NCI-H146 (cell line): Measurements from ENCODE around the gene DEFB123.
"Not testable (repeated sequence)": the region's sequence is repeated elsewhere in the genome, so short reads cannot be mapped to it uniquely, and the experiment has no call there.

Experiments used
- DNase-seq: peaks from one replicate; lab custom pipeline; 2025; lab: John Stamatoyannopoulos, UW

Gene DEFB123, protein sequence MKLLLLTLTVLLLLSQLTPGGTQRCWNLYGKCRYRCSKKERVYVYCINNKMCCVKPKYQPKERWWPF

DNA sequence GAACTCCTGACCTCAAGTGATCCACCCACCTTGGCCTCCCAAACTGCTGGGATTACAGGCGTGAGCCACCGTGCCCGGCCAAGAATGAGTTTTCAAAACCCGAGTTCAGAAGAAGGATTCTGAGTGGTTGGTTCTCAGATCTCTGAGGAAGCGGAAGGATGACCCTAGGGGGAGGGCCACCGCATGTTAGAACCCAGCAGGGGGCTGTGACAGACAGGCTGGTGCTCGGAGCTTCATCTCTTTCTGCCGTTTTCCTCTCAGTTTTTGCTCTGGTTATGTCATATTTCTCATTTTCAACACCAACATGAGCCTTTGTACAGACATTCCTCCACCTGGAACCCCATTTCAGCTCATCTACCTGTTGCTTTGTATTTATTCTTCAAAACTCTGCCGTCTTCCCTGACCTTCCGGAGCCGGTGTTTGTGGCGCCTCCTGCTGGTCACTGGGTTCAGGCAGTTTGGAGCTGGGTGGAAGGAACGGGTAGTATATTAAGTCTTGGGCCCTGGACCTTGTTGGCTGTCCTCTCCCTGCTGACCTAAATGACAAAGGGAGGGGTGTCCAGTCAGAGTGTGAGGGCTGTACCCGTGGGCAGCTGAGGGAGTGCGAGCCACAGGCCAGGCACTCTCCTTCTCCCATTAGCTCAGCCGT lies at the start of gene DEFB123:
Gene DEFB123 (plus strand): TSS at position 621 of the 648 bp plus-strand sequence. CDS start 67 bp downstream, outside the sequence.
- DNase-seq = no peak

DNA sequence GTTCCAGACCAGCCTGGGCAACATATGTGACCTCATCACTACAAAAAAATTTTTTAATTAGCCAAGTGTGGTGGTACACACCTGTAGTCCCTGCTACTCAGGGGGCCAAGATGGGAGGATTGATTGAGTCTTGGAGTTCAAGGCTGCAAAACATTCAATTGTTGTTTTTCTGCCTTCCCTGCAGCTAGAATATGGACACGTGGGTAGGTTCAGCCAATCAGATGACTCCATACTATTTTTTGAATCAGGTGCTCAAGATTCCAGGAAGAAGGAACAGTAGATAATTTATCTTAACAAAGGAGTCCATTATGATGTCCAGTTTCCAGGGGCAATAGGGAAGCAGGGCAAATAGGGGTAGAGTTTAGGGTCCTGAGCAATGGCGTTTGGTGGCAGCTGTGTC lies 47.6 kb upstream of the DEFB123 start:
- no peak for DNase-seq

DNA sequence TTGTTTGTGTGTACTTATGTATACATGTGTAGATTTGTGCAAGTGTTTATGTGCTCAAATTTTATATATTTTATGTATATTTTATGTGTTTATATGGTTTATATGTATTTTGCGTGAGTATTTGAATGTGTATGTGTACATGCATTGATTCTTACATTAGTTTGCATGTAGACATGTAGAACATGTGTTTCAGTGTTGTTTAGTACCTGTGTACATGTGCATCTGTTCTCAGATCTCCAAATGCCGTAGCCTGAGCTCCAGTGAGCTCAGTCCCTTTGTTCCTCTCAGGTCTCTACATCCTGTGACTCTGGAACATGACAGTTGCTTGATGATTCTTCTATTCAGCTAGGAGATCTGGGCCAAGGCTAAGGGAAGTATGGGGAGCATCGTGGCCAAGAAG lies 45.5 kb upstream of the DEFB123 start:
- no peak for DNase-seq

DNA sequence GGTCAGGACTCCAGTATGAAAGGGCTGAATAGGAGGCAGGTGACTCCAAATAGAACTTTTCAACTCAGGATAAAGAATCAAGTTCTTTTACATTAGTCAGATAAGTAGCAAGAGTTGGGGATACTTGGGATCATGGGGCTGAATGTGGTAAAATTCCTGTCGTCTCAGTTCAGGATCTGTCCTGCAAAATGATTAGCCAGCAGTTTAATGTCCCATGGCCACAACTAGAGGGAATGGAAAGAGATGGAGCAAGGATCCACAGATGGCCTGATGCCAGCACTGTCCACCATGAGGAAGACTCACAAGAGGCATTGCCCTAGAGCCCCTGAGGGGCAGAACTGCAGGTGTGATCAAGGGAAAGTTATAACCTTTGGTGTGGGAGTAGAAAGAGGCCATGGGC lies 36.5 kb upstream of the DEFB123 start:
- DNase-seq = no peak

DNA sequence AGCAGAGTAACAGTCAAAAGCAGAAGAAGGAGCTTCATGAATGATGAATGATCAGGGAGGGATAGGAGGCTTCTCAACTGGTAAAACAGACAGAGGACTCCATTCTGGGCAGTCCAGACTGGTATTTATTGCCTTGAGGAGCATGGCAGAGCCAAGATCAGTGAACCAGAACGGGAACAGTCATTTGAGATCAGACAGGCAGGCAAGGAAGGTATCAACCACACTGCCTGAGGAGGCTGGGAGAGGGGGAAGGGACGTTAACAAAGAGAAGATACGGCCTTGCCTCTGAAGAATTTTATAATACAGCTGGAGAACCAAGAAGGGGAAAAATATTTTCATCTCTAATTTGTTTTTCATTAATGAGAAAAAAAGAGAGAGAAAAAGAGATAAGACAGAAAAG lies 34.3 kb upstream of the DEFB123 start, which contains the start of gene DEFB121:
Gene DEFB121 (minus strand): TSS at position 101 of the 400 bp plus-strand sequence. CDS start 63 bp downstream, at position 38.
- no peak for DNase-seq

DNA sequence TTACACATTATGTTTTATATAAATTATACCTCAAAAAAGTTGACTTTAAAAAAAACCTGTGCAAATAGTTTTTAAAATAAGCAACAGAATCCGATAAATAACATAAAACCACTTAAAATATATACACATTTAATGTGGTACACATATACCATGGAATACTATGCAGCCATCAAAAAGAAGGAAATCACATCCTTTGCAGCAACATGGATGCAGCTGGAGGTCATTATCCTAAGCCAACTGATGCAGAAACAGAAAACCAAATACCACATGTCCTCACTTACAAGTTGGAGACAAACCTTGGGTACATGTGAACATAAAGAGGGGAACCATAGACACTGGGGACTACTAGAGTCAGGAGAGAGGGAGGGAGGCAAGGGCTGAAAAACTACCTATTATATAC lies 30.4 kb upstream of the DEFB123 start:
- no peak for DNase-seq

DNA sequence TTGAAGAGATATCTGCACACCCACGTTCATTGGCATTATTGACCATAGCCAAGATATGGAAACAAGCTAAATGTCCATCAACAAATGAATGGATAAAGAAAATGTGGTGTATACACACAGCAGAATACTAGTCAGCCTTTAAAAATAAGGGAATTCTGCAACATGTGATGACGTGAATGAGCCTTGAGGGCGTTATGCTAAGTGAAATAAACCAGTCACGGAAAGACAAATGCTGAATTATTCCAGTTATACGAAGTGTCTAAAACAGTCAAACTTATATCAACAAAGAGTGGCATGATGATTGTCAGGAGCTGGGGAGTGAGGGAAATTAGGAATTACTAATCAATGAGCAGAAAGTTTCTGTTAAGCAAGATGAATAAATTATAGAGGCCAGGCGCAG lies 26.1 kb upstream of the DEFB123 start:
- DNase-seq = no peak

DNA sequence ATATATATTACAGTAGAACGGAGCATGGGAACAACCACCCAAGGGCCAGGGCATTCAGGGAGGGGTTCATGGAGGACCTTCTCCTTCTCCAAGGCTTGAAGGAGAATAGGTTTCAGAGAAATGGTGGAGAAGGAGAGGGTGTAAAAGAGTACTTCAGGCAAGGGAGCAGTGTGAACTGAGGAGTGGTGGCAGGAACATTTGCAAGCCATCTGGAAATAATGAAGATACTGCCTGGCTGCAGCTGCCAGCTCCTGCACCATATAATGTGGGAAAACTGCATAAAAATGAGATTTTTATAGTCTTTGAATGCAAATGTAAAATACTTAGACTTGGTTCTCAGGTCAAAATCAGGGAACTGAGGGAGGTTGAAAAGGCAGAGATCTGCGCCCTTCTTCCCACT lies 24.8 kb upstream of the DEFB123 start:
- DNase-seq = no peak

DNA sequence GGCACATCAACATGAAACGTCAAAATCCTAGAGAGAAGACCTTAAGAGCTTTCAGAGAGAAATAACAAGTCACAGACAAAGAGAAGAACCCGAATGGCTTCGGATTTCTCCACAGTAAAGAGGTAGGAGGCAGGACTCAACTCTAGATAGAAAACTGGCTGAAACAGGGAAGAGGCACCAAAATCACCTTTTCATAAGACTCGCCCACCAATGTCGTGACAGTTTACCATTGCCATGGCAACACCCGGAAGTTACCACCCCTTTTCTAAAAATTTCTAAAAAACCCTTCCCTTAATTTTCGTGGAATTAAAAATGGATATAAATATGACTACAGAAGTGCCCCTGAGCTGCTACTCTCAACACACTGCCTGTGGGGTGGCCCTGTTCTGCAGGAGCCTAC lies 22.1 kb upstream of the DEFB123 start:
- no peak for DNase-seq

DNA sequence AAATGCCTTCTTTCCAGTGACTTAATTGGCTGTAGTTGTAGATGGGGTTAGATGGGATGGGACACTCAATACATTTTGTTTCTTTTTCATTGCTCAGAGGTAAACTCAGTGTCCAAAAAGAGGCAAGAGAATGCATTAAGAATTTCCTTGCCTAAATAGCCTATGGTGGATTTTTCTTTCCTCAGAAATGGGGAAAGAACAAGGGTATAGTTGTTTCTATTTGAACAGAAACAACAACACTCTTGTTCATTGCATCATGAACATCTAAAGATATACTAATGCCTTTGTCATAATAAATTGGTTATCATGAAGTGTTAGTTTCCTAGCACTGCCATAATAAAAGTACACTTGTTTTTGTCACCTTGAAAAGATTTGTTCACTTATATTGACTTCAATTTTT lies 14.6 kb upstream of the DEFB123 start:
- no peak for DNase-seq

DNA sequence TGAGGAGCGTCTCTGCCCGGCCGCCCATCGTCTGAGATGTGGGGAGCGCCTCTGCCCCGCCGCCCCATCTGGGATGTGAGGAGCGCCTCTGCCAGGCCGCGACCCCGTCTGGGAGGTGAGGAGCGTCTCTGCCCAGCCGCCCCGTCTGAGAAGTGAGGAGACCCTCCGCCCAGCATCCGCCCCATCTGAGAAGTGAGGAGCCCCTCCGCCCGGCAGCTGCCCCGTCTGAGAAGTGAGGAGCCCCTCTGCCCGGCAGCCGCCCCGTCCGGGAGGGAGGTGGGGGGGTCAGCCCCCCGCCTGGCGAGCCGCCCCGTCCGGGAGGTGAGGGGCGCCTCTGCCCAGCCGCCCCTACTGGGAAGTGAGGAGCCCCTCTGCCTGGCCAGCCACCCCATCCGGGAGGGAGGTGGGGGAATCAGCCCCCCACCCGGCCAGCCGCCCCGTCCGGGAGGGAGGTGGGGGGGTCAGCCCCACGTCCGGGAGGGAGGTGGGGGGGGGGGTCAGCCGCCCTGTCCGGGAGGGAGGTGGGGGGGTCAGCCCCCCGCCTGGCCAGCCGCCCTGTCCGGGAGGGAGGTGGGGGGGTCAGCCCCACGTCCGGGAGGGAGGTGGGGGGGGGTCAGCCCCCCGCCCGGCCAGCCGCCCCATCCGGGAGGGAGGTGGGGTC lies 13.4 kb upstream of the DEFB123 start:
- DNase-seq = not testable (repeated sequence)

DNA sequence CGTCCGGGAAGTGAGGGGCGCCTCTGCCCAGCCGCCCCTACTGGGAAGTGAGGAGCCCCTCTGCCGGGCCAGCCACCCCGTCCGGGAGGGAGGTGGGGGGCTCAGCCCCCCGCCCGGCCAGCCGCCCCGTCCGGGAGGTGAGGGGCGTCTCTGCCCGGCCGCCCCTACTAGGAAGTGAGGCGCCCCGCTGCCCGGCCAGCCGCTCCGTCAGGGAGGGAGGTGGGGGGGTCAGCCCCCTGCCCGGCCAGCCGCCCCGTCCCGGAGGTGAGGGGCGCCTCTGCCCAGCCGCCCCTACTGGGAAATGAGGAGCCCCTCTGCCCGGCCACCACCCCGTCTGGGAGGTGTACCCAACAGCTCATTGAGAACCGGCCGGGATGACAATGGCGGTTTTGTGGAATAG lies 12.9 kb upstream of the DEFB123 start:
- DNase-seq = not testable (repeated sequence)

DNA sequence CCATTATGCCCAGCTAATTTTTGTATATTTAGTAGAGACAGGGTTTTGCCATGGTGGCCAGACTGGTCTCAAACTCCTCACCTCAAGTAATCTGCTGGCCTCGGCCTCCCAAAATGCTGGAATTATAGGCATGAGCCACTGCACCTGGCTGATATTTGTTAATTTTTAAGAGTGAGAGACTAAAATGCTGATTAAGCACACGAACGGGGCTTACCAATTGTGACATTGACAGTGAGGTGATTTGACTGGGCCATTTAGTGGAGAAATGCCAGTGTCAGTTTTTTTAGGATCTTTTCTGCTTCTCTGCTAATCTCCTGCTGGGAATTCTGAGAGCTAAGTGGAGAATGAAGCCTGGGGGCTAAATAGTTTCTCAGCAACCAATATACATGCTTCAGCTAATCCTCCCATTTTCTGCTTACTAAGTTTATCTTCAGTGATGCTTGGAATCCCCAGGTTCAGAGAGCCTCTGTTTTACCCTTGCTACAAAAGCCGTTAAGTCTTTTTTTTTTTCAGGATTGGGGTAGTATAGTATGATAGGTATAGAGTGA lies 9.8 kb upstream of the DEFB123 start:
- no peak for DNase-seq

DNA sequence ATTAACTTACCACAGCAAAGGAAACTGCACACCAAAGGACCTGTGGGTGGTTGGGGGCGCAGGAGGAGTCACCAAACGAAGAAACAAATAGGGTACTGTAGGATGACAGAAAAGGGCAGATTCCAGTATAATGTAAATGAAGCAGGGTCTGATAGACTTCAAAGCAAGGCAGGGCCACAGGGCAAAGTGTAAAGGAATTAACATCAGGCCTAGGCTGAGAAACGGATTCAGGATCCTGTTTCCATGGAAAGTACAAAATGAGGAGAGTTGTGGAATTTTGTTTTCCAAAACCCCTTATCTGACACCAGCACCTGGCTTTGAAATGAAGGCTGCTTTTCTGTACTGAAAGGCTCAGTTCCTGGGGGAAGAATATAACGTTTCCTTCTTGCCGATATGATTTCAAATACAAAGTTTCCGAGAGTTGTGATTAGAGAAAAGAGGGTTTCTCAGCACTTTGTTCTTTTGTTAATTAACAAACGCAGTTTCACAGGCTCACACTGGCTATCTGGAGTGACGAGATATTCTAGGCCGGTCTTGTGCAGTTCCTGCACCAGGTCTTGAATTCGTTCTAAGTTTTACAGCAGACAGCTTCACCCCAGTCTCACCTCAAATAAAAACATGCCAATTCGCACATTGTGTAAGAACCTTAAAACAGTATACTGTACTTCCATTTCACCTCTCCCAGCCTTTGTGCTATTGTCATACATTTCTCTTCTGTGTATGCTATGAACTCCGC lies 5.8 kb downstream of the DEFB123 start:
- DNase-seq = no peak

DNA sequence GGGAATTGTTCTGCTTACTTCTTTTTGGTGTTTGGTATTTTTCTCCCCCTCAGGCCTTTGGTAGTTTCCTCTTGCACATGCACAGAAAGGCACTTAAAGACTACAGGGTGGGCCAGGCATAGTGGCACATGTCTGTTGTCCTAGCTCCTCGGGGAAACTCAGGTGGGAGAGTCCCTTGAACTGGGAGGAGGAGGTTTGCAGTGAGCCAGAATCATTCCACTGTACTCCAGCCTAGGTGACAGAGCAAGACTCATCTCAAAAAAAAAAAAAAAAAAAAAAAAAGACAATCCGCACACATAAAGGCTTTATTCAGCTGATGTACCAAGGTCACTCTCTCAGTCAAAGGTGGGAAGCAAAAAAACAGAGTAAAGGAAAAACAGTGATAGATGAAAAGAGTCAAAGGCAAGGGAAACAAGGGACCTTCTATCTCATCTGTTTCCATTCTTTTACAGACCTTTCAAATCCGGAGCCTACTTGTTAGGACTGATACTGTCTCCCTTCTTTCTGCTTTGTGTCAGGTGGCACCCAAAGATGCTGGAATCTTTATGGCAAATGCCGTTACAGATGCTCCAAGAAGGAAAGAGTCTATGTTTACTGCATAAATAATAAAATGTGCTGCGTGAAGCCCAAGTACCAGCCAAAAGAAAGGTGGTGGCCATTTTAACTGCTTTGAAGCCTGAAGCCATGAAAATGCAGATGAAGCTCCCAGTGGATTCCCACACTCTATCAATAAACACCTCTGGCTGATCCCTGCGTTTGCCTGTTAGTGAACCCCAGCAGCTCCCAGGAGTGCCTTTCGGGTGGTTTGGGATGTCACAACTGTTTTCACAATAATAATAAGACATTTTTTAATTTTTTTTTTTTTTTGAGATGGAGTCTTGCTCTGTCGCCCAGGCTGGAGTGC lies 9.3 kb downstream of the DEFB123 start:
- no peak for DNase-seq

DNA sequence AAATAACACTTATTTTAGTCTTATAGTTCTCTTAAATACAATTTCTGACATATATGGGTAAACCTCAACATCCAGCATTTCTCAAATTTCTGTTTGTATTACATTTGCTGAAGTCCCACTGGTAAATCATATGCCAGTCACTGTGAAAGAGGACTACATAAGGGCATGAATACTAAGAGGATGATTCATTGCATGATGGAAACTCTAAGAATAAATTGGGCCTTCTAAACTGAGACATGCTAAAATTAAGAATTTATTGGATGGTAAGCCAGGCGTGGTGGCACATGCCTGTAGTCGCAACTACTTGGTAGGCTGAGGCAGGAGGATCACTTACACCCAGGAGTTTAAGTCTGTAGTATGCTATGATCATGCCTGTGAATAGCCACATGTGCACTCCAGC lies 12.1 kb downstream of the DEFB123 start:
- DNase-seq = no peak

DNA sequence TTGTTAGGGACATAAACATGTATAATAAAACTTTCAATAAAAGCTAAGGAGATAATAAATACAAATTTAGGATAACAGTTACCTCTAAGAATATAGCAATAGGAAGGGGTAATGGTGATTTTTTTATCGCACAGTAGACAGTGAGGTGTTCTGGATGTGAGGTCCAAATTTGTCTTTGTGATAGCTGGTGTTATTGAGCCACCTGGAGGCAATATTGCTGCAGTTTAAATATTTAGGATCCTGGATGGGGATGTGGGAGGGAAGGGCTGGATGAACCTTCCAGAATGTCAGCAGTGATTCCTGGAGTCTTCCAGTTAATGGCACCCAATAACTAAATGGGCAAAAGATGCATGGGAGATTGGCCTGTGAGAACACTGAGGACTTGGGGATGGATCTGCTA lies 13.9 kb downstream of the DEFB123 start:
- no peak for DNase-seq

DNA sequence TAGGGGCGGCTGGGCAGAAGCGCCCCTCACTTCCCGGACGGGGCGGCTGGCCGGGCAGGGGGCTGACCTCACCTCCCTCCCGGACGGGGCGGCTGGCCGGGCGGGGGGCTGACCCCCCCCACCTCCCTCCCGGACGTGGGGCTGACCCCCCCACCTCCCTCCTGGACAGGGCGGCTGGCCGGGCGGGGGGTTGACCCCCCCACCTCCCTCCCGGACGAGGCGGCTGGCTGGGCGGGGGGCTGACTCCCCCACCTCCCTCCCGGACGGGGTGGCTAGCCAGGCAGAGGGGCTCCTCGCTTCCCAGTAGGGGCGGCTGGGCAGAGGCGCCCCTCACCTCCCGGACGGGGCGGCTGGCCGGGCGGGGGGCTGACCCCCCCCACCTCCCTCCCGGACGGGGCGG lies 30.5 kb downstream of the DEFB123 start:
- DNase-seq = not testable (repeated sequence)

DNA sequence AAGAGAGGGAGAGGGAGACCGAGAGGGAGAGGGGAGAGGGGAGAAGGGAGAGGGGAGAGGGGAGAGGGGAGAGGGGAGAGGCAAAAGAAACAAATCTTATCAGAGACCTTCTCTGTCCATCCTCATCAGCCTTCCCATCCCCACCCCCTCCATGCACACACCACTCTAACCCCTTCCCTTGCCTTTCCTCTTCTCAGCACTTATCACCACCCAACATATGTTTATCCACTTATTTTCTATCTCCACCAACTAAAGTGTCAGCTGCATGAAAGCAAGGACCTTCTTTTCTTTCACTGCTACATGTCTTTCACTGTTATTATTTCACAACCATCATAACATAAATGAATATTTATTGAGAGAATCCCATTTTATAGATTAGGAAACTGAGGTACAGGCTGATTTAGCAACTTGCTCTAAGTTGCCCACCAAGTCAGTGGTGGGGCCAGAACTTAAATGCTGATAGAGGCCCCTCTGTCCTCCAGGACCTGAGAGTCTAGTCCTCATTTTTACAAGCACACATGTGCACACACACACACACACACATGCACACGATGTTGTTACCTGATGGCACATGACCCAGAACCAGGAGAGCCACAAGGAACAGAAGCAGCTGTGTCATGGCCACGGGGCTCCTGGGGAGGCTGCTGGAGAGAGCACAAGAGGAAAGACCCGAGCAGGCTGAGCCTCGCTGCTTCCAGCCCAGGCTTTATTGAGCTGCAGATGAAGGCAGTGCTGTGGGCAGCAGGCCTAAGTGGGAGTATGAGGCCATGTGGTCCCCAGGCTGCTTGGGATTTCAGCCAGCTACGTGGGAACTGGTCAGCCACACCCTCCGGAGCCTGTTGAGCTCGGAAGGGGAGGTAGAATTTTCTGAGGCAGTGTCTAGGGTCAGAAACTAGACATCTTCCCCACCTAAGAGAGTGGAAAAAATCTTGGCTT lies 32.2 kb downstream of the DEFB123 start:
- no peak for DNase-seq

DNA sequence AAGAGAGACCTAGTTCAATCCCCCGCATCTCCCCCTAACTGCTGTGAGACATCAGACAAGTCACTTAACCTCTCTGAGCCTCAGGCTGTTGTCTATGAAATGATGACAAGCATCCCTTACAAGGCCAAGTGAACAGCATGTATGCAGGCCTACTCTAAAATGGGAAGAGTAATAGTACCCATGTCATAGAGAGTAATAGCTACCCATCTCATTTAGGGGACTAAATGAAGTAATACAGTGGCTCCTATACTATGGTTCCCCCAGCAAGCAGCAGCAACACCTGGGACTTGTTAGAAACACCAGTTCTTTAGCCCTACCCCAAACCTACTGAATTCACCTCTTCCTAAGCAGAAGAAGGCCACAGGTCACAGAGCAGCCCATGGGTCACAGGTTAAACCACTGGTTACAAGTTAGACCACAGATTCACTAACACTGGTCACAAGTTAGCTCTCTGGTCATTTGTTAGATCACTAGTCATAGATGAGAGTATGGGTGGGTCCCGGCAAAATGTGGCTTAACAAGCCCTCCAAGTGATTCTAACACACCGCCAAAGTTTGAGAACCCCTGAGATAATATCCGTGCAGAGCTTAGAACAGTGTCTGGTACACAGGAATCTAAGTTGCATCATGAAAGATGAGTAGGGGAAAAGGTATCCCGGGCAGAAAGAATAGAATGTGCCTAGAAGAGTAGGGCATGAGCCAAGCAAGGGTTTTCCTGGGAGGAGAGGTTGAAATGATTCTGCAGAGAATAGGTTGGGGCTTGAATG lies 33.1 kb downstream of the DEFB123 start:
- DNase-seq = no peak
